ENCODE results near the gene EPS8.

The EPS8 gene

GRCh38 chr12:15735837-15736615 is 53.2 kb downstream of the EPS8 start:
- no peak overlapping the region for H3K9ac ChIP-seq (ENCODE audit: low read depth, low read length, poor library complexity, severe bottlenecking)
- H3K27me3 ChIP-seq (ENCODE audit: insufficient read depth, low read length, poor library complexity, severe bottlenecking) = no peaks in the 10 kb centered on the region
- H2AFZ ChIP-seq (ENCODE audit: low read length) = no peak overlapping the region
- no peaks in the 10 kb centered on the region for H3K79me2 ChIP-seq (ENCODE audit: insufficient read depth, low read length)
- H3K4me3 ChIP-seq (ENCODE audit: low read length, poor library complexity, severe bottlenecking) = no peak overlapping the region
- H3K36me3 ChIP-seq (ENCODE audit: insufficient read depth, low read length) = no peaks in the 10 kb centered on the region
- no peak overlapping the region for H3K4me2 ChIP-seq (ENCODE audit: low read depth, low read length, poor library complexity, severe bottlenecking)
- H3K9me2 ChIP-seq (replicated peaks; ENCODE audit: low read depth, low read length) = no peaks in the 10 kb centered on the region
- H3F3A ChIP-seq (ENCODE audit: low read depth) = no peaks in the 10 kb centered on the region
- no peaks in the 10 kb centered on the region for H4K20me1 ChIP-seq (ENCODE audit: insufficient read depth, low read length, poor library complexity, severe bottlenecking)
- no peak for TF ChIP-seq EZH2phosphoT487 (IDR thresholded peaks at IDR 0.05; ENCODE audit: borderline replicate concordance)
- TF ChIP-seq, protein P1, sequence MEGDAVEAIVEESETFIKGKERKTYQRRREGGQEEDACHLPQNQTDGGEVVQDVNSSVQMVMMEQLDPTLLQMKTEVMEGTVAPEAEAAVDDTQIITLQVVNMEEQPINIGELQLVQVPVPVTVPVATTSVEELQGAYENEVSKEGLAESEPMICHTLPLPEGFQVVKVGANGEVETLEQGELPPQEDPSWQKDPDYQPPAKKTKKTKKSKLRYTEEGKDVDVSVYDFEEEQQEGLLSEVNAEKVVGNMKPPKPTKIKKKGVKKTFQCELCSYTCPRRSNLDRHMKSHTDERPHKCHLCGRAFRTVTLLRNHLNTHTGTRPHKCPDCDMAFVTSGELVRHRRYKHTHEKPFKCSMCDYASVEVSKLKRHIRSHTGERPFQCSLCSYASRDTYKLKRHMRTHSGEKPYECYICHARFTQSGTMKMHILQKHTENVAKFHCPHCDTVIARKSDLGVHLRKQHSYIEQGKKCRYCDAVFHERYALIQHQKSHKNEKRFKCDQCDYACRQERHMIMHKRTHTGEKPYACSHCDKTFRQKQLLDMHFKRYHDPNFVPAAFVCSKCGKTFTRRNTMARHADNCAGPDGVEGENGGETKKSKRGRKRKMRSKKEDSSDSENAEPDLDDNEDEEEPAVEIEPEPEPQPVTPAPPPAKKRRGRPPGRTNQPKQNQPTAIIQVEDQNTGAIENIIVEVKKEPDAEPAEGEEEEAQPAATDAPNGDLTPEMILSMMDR (conservative IDR thresholded peaks at IDR 0.05; ENCODE audit: low read length) = no peak
- no peaks in the 10 kb centered on the region for H3K9me3 ChIP-seq (ENCODE audit: insufficient read depth, low read depth, low read length)
- no peaks in the 10 kb centered on the region for H3K4me1 ChIP-seq (ENCODE audit: insufficient read depth, low read length, poor library complexity, severe bottlenecking)

- Histone ChIP-seq H3K36me3 (ENCODE audit: insufficient read depth, low read length) (no peaks in the 10 kb centered on the region), H3K4me2 (ENCODE audit: low read depth, low read length, poor library complexity, severe bottlenecking) (no peak overlapping the region), H3K4me1 (ENCODE audit: insufficient read depth, low read length, poor library complexity, severe bottlenecking) (no peaks in the 10 kb centered on the region), H2AFZ (ENCODE audit: low read length) (no peak overlapping the region), H3K9me3 (ENCODE audit: insufficient read depth, low read depth, low read length) (no peaks in the 10 kb centered on the region), H3K79me2 (ENCODE audit: insufficient read depth, low read length) (no peaks in the 10 kb centered on the region), H3K4me3 (ENCODE audit: low read length, poor library complexity, severe bottlenecking) (no peak overlapping the region), H3K9me2 (replicated peaks; ENCODE audit: low read depth, low read length) (no peaks in the 10 kb centered on the region), H3F3A (ENCODE audit: low read depth) (no peaks in the 10 kb centered on the region), H4K20me1 (ENCODE audit: insufficient read depth, low read length, poor library complexity, severe bottlenecking) (no peaks in the 10 kb centered on the region), H3K27me3 (ENCODE audit: insufficient read depth, low read length, poor library complexity, severe bottlenecking) (no peaks in the 10 kb centered on the region), H3K9ac (ENCODE audit: low read depth, low read length, poor library complexity, severe bottlenecking) (no peak overlapping the region)
- TF ChIP-seq EZH2phosphoT487 (IDR thresholded peaks at IDR 0.05; ENCODE audit: borderline replicate concordance) = no peak
- TF ChIP-seq, protein P1 (conservative IDR thresholded peaks at IDR 0.05; ENCODE audit: low read length) = no peak
These were observed 56.1 kb downstream of the EPS8 start for GRCh38 chr12:15733136-15733535.

- H3K4me3 ChIP-seq (ENCODE audit: low read length, poor library complexity, severe bottlenecking) = no peak overlapping the region
- no peaks in the 10 kb centered on the region for H3K9me2 ChIP-seq (replicated peaks; ENCODE audit: low read depth, low read length)
- H3K4me2 ChIP-seq (ENCODE audit: low read depth, low read length, poor library complexity, severe bottlenecking) = no peak overlapping the region
- TF ChIP-seq, protein P1 (conservative IDR thresholded peaks at IDR 0.05; ENCODE audit: low read length) = no peak
- TF ChIP-seq EZH2phosphoT487 (IDR thresholded peaks at IDR 0.05; ENCODE audit: borderline replicate concordance) = no peak
- H2AFZ ChIP-seq (ENCODE audit: low read length) = no peak overlapping the region
- H4K20me1 ChIP-seq (ENCODE audit: insufficient read depth, low read length, poor library complexity, severe bottlenecking) = no peaks in the 10 kb centered on the region
- H3F3A ChIP-seq (ENCODE audit: low read depth) = no peaks in the 10 kb centered on the region
- H3K27me3 ChIP-seq (ENCODE audit: insufficient read depth, low read length, poor library complexity, severe bottlenecking) = no peaks in the 10 kb centered on the region
- H3K4me1 ChIP-seq (ENCODE audit: insufficient read depth, low read length, poor library complexity, severe bottlenecking) = no peaks in the 10 kb centered on the region
- H3K79me2 ChIP-seq (ENCODE audit: insufficient read depth, low read length) = no peaks in the 10 kb centered on the region
- H3K9ac ChIP-seq (ENCODE audit: low read depth, low read length, poor library complexity, severe bottlenecking) = no peak overlapping the region
- no peaks in the 10 kb centered on the region for H3K36me3 ChIP-seq (ENCODE audit: insufficient read depth, low read length)
- H3K9me3 ChIP-seq (ENCODE audit: insufficient read depth, low read depth, low read length) = no peaks in the 10 kb centered on the region
These were observed 56.7 kb downstream of the EPS8 start for GRCh38 chr12:15732341-15733061.
